Fibroblast of pulmonary artery (primary cell): Measurements from ENCODE around the gene FAM168A.
"Not testable (repeated sequence)": the region's sequence is repeated elsewhere in the genome, so short reads cannot be mapped to it uniquely, and the experiment has no call there.

ENCODE experiments used
- DNase-seq: peaks from one replicate; pipeline ENCODE4 v3.0.0-alpha.2; 2010; ENCODE audit warnings: low read depth
- H3K4me3 ChIP-seq: replicated peaks from 2 replicates; pipeline ENCODE4 v1.5.1; 2011; ENCODE audit warnings: low read depth, mild to moderate bottlenecking, control low read depth, low read length, moderate library complexity
- CTCF ChIP-seq: IDR thresholded peaks from 2 replicates; pipeline ENCODE4 v1.5.1; 2011; ENCODE audit warnings: mild to moderate bottlenecking, control low read depth, low read length, inconsistent platforms; ENCODE audit errors: missing control alignments

The FAM168A gene

DNA sequence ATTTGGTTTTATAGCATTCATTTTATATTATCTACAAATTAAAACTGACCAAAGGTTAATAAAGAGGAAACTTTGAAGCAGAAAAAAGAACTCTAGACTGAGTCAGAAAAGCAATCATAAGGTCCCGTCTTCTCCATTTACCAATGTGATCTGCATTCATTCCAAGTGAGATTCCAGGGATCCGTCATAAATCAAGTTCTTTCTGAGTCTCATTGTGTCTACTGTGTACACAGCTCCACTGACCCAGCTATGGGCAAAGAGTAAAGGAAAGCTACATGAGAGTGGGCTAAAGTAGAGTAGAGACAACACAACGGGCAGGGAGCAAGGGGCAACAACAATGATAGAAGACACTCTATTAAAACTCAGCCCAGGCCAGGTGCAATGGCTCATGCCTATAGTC lies 15.3 kb downstream of the FAM168A start:
- TF ChIP-seq CTCF, result no peak
- H3K4me3 ChIP-seq, result no peak overlapping the region
- no peak for DNase-seq

DNA sequence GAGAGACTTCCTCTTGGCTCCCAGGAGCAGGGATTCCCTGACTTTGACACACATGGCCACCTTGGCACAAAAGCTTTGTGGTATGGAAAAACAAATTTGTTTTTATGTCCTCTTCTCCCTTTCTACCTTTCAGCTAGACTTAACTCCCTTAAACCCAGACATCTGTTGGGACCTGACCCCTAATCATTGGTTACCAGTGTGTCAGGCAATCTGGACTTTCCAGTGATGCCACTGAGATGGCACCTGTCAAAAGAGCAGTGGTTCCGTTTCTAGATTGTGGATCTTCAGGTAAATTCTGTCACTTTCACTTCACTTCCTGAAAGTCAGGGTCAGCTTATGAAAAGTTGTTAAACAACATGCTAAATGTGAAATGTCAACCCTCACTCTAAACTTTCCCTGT lies 17.2 kb downstream of the FAM168A start:
- not testable (repeated sequence) for DNase-seq, H3K4me3 ChIP-seq

DNA sequence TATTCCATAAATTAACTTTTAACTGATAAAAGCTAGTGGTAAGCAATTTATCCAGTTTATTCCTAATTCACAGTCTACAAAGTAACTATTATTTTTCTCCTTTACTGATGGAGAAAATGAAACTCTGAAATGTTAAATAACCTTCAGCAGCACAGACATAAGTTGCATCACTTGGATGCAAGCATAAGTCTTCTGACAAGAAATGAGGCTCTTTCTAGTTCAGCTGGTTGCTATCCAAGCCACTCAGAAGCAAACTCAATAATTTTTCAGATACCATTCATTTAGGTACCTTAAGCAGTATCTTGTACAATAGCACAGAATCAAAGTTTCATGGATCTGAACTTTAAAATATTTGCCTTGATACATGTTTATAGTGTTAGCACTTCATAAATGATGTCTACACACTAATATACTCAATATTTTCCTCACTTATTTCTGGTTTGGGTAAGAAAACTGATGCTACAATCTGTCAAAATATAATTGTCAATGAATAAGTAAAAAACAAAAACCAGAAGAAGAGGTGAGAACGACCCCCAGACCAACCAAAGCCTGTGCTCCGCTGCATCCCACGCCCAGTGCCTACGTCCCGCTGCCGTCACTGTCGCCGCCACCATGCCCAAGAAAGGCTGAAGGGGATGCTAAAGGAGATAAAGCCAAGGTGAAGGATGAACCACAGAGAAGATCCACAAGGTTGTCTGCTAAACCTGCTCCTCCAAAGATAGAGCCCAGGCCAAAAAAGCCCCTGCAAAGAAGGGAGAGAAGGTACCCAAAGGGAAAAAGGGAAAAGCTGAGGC lies 18.1 kb downstream of the FAM168A start:
- no peak overlapping the region for H3K4me3 ChIP-seq
- no peak for DNase-seq
- no peak for TF ChIP-seq CTCF

- no peak overlapping the region for H3K4me3 ChIP-seq
- no peak for TF ChIP-seq CTCF
- DNase-seq, result no peak
Measured at GRCh38 chr11:73578592-73579185, 19.2 kb downstream of the FAM168A start.

- no peak for TF ChIP-seq CTCF
- H3K4me3 ChIP-seq, result no peak overlapping the region
- no peak for DNase-seq
Measured at GRCh38 chr11:73577496-73577917, 20.4 kb downstream of the FAM168A start.

- no peak for TF ChIP-seq CTCF
- no peak for DNase-seq
- no peak overlapping the region for H3K4me3 ChIP-seq
Measured at GRCh38 chr11:73576185-73576614, 21.7 kb downstream of the FAM168A start.

GRCh38 chr11:73571982-73572381 lies 25.9 kb downstream of the FAM168A start:
- DNase-seq, H3K4me3 ChIP-seq: not testable (repeated sequence)
